Endometrial microvascular endothelial cells (primary cell): ENCODE data around the gene F13A1. TPM values are rescaled to one million over a fixed set of nuclear protein-coding genes. Genes with fewer than 3 reads are reported as not detected.

Source experiments
- in situ Hi-C: cut with HindIII; loops from 2 replicates; pipeline ENCODE4 v1.10.0; 2017; ENCODE audit warnings: low sequenced_read_pairs, low pct_unique_long_range_greater_than_20kb; ENCODE audit errors: inconsistent ontology term
- total RNA-seq: library from RNA; depleted of rRNA; stranded (reverse); fragments of >200 nt; gene quantifications from one replicate; pipeline ENCODE4 v1.2.3, GENCODE V29; 2015; ENCODE audit errors: inconsistent ontology term

Gene F13A1
- total RNA-seq, 1 donor from 2014 or later = not detected

GRCh38 chr6:6154335-6154734, 166.1 kb downstream of the F13A1 start:
- in situ Hi-C loops = no loop called here

DNA sequence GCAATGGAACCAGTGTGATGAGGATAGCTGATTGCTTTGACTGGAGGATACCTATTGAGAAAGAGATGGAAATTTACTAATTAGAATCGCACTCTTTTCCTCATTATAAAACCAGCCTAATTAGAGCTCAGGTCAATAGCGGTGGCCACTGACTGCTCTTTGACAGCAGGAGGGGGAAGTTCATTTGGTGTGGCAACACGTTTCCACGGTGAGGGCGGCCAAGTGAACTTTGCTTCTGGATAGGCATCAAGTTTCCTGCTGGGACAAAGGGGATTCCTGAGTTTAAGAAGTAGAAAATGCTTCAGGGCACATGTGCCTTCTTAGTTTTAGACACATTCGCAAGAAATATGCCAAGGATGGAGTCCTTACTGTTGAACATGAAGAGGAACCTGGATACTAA, 168.4 kb downstream of the F13A1 start:
- in situ Hi-C loops = no loop called here

- in situ Hi-C loops = no loop called here
Measured at GRCh38 chr6:6148192-6148815, 172.2 kb downstream of the F13A1 start.

DNA sequence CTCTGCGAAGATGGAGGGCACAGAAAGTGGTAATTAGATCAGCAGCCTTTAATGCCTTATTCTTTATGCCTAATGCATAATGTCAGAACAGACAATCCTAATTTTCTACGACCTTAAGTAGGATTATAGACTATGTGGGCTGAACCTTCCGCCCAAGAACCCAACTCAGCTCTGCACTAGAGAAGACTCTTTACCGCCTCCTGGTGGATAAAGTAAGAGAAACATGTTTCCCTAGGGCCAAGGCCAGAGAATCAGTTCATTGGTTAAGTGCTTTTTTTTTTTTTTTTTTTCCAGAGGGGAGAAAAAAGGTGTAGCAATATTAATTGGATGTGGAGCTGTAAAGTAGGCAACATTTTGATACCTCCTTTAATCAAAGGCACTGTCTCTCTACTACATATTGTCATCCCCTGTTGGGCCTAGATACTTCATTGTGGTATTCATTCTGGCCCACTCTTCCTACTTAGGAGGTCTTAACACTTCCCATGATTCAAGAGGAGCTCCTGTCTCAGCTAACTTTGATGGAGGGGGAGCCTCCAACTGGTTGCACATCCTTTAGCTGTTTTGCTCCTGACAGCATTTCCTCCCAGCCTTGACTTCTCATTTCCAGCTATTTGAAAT, 188.9 kb downstream of the F13A1 start:
- in situ Hi-C loops = no loop called here

- in situ Hi-C loops = no loop called here
Measured at GRCh38 chr6:6125495-6125894, 195.0 kb downstream of the F13A1 start.

- in situ Hi-C loops = no loop called here
Measured at GRCh38 chr6:6123803-6124202, 196.7 kb downstream of the F13A1 start.

- in situ Hi-C loops = no loop called here
Measured at GRCh38 chr6:6121943-6122342, 198.5 kb downstream of the F13A1 start.

- in situ Hi-C loops = no loop called here
Measured at GRCh38 chr6:6105472-6106036, 214.9 kb downstream of the F13A1 start.
